WERI-Rb-1 (cell line): ENCODE measurements around the gene TTLL5.
A peak's percentile ranks its signal among the peaks of the same experiment; 100 is the strongest.

Experiments used
- DNase-seq: peaks from one replicate; pipeline ENCODE4 v3.0.0-alpha.2; 2020
- H3K27ac ChIP-seq: fragments of 250-450 bp; sonication (Bioruptor Pico); 2 replicates; pipeline ENCODE4 v1.5.1; 2020; ENCODE audit warnings: mild to moderate bottlenecking, moderate library complexity
- H3K27me3 ChIP-seq: fragments of 250-450 bp; sonication (Bioruptor Pico); 2 replicates; pipeline ENCODE4 v1.5.1; 2021; ENCODE audit warnings: mild to moderate bottlenecking, low read depth, moderate library complexity; ENCODE audit not compliant: insufficient read depth, severe bottlenecking
- H3K36me3 ChIP-seq: fragments of 250-450 bp; sonication (Bioruptor Pico); 2 replicates; pipeline ENCODE4 v1.5.1; 2020; ENCODE audit warnings: mild to moderate bottlenecking, moderate library complexity
- H3K4me3 ChIP-seq: 2 replicates; pipeline ENCODE4 v1.5.1; 2011; ENCODE audit warnings: low read depth, mild to moderate bottlenecking, control low read depth, low read length
- H3K9me3 ChIP-seq: fragments of 250-450 bp; sonication (Bioruptor Pico); 2 replicates; pipeline ENCODE4 v1.5.1; 2021; ENCODE audit warnings: mild to moderate bottlenecking, moderate library complexity; ENCODE audit not compliant: severe bottlenecking
- TF ChIP-seq, protein P1 (sequence below): IDR thresholded peaks from 2 replicates; pipeline ENCODE4 v1.5.1; 2011; ENCODE audit warnings: low read depth, mild to moderate bottlenecking, control low read depth, inconsistent platforms, low read length

Gene TTLL5

DNA sequence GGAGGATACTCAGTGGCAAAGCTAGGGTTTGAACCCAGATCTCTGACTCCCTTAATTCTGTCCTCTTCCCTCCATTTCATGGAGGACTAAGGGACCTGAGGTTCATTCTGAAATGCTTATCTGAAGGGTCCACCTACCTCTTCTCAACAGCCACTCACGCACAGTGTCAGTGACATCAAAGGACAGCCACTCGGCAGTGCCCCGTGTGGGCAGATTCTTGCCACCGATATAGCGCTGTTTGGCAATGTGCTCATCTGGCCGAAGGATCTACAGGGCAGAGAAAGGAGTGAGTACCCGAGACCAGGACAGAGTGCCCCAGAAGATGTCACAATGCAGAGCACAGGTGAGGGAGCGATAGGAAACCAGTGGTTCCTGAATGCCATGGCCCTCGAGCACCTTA, 309.9 kb downstream of the TTLL5 start:
- TF ChIP-seq, protein P1, sequence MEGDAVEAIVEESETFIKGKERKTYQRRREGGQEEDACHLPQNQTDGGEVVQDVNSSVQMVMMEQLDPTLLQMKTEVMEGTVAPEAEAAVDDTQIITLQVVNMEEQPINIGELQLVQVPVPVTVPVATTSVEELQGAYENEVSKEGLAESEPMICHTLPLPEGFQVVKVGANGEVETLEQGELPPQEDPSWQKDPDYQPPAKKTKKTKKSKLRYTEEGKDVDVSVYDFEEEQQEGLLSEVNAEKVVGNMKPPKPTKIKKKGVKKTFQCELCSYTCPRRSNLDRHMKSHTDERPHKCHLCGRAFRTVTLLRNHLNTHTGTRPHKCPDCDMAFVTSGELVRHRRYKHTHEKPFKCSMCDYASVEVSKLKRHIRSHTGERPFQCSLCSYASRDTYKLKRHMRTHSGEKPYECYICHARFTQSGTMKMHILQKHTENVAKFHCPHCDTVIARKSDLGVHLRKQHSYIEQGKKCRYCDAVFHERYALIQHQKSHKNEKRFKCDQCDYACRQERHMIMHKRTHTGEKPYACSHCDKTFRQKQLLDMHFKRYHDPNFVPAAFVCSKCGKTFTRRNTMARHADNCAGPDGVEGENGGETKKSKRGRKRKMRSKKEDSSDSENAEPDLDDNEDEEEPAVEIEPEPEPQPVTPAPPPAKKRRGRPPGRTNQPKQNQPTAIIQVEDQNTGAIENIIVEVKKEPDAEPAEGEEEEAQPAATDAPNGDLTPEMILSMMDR, result peak; percentile 17; the same call in 1 of the 2 replicates
- no peak overlapping the region for H3K4me3 ChIP-seq
- H3K27me3 ChIP-seq, result no peaks in the 10 kb centered on the region
- DNase-seq, result no peak
- no peak overlapping the region for H3K27ac ChIP-seq
- H3K36me3 ChIP-seq, result no peaks in the 10 kb centered on the region
- H3K9me3 ChIP-seq, result no peaks in the 10 kb centered on the region

DNA sequence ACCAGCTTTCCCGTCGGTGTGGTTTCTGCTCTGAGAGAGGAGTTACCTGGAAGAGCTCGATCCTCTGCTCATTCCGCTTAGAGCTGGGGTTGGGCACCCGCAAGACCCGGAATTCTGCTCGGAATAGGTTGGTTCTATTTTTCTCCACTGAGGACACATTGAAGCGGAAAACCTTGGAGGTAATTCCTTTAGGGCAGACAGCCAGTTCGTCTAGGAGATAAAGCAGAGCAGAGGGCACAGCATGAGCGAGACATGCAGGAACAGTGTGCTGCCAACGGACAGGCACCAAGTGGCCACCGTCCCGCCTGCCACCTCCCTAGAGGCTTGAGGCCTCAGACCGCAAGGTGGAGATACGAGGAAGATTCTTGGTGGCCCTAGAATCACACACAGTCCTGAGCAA, 310.5 kb downstream of the TTLL5 start:
- TF ChIP-seq, protein P1, result no peak
- DNase-seq, result no peak
- H3K4me3 ChIP-seq, result no peak overlapping the region
- no peak overlapping the region for H3K27ac ChIP-seq
- H3K27me3 ChIP-seq, result no peaks in the 10 kb centered on the region
- H3K9me3 ChIP-seq, result no peaks in the 10 kb centered on the region
- no peaks in the 10 kb centered on the region for H3K36me3 ChIP-seq

DNA sequence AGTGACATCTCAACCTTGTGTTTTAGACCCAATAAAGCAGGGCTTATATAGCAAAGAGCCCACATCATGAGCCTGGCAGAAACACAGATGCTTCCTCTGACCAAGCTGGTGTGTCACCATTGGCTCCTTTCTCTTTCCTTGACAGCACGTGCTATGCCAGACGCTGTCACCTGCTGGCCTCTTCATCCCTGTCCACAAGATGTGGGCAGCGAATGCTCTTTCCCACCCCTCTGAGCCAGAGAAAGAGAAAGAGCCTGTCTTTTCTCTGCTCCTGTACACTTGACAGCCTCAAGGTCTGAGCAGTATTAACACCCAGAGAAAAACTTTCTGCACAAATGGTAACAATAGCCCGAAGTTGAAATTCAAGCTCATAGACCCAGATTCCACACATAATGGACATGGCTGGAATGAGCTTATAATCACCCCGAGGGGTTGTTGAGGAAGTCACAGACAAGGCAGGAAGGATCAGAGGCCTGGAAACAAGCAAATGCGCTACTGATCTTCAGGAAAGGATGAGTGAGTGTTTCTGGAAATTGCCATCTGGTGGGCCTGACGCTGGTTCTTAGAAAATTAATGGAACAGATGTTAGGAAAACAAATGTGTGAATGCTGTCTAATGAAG, 311.9 kb downstream of the TTLL5 start:
- DNase-seq, result peak; percentile 54

DNA sequence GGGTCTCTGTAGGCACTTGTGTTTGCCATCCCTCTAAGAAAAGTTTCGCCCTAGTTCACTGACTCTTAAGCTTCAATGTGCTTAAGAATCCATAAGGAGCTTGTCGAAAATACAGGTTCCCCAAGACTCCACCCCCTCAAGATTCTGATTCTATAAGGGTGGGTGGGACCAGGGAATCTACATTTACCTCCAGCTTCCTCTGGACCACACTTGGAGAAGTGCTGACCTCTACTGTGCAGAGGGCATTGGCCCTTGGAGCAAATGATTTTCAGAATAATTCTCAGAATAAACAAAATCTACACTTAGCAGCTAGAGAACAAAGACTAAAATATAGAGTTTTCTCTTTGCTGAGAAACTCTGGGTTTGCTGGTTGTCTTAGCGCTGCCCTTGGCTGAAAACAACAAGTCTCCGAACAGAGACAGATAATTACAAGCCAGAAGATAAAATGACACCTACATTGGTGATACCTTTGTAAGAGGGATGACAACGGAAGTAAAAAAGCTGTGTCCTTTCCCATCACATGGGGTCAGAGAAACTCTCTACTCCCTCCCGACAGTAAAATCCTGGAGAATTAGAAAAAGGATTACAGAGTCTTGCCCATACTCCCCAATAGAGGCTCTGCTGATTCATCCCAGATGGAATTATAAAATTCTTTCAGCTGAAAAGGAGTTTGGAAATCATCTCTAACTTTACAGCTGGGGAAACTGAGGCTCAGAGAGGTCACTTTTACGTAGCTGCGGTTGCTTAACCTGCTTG, 316.0 kb downstream of the TTLL5 start:
- TF ChIP-seq, protein P1, result no peak
- no peak for DNase-seq

More for the DNA sequence above, 311.9 kb downstream of the TTLL5 start:
- H3K9me3 ChIP-seq, result no peaks in the 10 kb centered on the region
- H3K36me3 ChIP-seq, result no peaks in the 10 kb centered on the region
- H3K27ac ChIP-seq, result peak overlapping the region; percentile 65
- TF ChIP-seq, protein P1, result no peak
- H3K27me3 ChIP-seq, result no peaks in the 10 kb centered on the region
- no peak overlapping the region for H3K4me3 ChIP-seq

DNA sequence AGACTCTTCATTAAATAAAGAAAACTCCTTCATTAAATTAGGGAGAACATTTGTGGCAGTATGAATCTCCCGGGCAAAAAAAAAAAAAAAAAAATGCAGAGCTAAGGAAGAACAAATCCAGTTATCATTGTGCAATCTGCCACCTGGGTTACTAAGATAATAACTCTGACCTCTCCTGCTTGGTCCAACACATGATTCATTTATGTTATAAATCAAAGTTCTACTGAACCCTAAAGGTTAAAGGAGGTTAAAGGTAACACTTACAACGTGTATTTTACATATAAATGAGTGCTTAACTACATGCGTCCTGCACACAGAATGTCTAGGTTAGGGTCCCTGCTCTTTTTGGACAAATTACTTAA, 316.5 kb downstream of the TTLL5 start:
- Histone ChIP-seq H3K27ac (no peak overlapping the region), H3K9me3 (no peaks in the 10 kb centered on the region), H3K4me3 (no peak overlapping the region), H3K27me3 (no peaks in the 10 kb centered on the region), H3K36me3 (no peaks in the 10 kb centered on the region)
- no peak for DNase-seq
- TF ChIP-seq, protein P1, result no peak

More for the DNA sequence above, 316.0 kb downstream of the TTLL5 start:
- Histone ChIP-seq H3K9me3 (no peaks in the 10 kb centered on the region), H3K27ac (no peak overlapping the region), H3K27me3 (no peaks in the 10 kb centered on the region), H3K4me3 (no peak overlapping the region), H3K36me3 (no peaks in the 10 kb centered on the region)
